ENCODE data around the gene IL17REL.

Gene IL17REL

DNA sequence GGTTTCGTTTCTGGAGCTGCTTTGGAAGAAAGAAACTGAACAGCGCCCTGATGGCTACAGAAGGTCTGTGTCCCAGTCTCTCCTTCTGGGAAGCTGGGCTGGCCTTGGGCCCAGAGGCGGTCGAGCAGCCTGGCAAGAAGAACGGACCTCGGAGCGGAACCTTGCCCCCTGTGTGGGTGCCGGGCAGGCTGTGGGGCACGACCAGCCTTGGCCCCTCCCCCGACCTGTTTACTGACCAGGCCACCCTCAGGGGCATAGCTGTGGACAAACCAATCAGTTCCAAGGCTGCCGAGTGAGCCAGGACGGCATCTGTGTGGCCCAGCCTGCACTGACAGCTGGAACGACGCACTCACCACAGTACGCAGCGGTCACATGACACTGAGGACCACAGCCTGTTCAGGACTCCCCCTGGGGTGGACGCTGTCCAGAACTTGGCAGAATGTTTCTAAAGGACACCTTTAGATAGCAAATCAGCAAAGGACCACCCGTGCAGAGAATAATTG is 44.8 kb downstream of the IL17REL start:
- no peak for DNase-seq (ENCODE audit: low read depth, low spot score)

DNA sequence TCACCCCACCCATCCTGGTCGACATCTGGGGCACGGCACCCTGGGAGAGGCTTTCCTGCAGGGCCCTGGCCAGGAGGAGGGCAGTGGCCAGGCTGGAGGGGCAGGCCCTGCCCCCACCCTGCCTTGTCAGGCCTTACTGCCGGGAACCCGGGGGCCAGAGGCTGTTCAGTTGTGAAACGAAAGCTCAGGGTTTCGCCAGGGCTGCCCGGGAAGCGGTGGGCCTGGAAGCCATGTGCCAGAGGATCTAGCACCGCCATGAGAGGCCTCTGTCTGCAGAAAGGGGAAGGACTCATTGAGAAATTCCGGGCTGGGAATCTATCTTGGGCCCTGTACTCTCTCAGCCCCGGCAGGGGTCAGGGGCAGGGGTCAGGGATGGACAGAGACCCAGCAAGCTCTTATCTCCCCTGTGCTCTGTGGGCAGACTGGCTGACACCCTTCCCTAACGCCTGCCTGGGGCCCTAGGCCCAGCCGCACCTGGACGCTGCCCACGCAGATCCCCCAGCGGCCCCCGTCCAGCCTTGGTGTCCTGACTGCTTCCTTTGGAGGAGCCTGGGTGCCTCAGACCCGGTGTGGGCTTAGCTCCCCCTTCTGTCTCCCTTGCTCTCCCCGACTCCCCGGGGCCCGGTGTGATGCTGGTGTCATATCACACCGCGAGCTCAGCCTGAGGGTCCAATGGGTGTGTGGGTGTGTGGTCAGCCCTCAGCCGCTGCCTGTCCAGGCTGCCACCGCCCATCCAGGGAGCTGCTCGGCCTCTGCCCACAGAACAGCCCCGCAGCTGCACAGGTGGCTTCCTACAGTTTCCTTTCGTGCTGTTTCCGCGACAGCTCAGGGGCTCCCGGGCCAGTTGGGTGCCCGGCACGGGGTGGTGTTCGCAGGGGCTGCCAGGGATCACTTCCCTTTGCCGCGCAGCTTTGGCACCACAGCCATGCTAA is 45.5 kb downstream of the IL17REL start:
- no peak for DNase-seq (ENCODE audit: low read depth, low spot score)

DNA sequence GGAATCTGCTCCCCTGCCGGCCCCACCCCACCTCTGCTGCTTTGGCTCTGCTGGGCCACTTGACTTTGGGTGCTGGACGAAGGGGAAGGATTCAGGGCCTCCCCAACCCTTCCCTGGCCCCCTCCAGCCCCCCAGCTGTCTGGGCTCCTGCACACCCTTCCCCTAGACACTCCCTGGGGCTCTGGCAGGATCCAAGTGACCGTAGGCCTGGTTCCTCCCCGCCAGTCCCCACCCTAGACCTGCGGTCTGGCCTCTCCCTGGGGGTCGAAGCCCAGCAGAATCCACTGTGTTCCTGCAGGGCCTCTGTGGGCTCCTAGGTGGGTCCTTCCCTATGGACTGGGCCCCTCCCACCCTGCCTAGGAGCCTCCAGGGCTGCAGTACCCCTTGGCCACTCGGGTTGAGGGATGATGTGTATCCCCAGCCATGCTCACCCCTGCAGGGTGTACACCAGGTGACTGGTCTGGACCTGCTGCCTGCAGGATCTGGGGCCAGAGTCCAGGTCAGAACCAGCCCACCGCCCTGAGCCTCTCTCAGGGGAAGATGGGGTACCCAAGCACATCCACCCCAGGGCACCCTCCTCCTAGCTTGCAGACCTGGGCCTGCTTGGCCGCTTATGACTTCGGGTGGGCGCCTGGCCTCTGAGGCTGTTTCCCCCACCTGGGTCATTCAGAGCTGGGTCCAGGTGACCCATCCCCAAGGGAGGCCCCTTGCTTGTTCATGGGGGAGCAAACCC is 46.4 kb downstream of the IL17REL start:
- DNase-seq (ENCODE audit: low read depth, low spot score) = no peak

DNA sequence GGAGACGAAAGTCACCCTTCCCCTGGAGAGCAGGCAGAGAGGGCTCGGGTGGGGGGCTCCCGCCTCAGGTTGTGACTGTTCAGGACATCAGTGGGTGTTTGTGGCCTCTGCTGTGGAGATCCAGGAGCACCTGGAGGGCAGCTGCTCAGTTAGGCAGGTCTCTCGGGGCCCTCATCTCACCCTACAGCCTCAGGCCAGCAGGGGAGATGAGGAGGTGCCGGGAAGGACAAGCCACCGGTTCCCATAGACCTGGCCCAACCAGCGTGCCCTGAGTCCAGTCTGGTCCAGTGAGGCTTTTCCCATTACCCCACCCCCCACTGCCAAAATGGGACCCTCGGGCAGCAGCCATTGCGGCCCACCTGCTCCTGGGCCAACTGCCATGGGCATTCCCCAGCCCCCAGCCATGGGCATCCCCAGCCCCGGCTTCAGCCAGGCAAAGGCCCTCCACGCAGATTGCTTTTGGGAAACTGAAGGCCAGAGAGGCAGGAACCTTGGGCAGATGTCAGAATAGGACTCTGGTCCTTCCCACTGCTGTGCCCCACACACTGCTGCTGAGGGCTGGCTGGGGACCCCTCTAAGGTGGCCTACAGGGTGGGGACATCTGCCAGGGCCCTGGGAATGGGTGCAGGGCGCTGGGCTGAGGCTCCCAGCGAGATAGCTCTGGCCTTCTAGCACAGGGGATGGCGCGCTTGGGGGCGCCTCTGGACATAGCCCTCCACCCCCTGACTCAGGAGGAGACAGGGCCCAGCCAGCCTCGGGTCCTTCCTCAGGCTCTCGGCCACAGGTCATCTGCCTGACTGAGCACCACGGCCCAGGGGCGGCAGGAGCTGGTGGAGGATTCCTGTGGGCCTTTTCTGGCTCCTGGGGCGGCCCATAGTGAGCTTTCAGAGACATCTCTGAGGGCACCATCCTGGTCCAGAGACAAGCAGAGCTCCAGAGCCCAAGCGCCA is 47.2 kb downstream of the IL17REL start:
- no peak for DNase-seq (ENCODE audit: low read depth, low spot score)

DNA sequence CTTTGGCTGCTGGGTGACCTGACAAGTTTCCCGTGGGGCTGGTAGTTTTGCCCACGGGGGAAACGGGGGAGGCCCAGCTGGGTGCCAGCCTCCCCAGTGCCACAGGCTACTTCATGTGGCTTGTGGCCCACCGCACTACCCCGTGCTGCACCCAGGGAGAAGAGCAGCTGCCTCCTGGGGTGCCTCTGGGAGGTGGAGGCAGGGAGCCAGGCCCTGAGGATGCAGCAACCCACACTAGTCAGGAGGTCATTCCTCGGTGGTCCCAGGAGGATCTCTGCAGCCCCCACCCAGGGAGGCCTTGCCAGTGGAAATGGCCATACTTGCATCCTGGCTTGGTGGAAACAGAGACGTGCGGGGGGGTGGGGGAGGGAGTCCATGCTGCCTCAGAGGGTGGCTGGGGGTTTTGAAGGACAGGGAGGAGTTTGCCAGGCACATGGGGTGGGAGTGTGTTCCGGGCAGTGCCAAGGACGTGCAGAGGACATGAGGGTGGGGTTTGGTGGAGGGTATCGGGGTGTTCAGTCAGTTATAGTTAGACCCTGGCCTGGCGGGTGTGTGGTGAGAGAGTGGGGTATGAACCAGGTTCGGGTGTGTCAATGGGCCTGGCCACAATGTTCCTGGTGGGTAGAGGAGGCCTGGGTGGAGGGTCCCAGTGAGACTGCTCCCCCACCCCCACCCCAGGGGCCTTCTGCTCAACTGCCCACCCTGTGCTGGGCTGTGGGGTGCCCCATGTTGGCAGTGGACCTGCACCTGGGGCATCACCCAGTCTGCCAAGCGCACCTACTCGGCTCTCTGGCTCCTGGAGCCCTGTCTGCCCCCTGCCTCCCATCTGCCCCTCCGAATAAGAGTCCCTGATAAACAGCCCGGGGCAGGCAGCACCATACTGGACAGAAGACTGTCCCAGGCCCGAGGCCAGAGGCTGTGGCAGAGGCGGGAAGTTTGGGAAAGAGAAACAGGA is 48.2 kb downstream of the IL17REL start:
- no peak for DNase-seq (ENCODE audit: low read depth, low spot score)

DNA sequence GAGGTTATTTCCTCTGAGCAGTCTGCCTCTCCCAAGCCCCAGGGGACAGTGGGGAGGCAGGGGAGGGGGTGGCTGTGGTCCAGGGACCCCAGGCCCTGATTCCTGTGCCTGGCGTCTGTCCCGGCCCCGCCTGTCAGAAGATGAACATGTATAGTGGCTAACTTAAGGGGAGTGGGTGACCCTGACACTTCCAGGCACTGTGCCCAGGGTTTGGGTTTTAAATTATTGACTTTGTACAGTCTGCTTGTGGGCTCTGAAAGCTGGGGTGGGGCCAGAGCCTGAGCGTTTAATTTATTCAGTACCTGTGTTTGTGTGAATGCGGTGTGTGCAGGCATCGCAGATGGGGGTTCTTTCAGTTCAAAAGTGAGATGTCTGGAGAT is 48.9 kb downstream of the IL17REL start:
- DNase-seq (ENCODE audit: low read depth, low spot score) = no peak

DNA sequence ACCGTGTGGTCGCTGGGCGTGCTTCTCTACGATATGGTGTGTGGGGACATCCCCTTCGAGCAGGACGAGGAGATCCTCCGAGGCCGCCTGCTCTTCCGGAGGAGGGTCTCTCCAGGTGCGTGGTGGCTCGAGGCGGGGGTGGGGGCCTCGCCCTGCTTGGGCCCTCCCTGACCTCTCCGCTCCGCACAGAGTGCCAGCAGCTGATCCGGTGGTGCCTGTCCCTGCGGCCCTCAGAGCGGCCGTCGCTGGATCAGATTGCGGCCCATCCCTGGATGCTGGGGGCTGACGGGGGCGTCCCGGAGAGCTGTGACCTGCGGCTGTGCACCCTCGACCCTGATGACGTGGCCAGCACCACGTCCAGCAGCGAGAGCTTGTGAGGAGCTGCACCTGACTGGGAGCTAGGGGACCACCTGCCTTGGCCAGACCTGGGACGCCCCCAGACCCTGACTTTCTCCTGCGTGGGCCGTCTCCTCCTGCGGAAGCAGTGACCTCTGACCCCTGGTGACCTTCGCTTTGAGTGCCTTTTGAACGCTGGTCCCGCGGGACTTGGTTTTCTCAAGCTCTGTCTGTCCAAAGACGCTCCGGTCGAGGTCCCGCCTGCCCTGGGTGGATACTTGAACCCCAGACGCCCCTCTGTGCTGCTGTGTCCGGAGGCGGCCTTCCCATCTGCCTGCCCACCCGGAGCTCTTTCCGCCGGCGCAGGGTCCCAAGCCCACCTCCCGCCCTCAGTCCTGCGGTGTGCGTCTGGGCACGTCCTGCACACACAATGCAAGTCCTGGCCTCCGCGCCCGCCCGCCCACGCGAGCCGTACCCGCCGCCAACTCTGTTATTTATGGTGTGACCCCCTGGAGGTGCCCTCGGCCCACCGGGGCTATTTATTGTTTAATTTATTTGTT is 49.6 kb downstream of the IL17REL start:
- no peak for DNase-seq (ENCODE audit: low read depth, low spot score)

DNA sequence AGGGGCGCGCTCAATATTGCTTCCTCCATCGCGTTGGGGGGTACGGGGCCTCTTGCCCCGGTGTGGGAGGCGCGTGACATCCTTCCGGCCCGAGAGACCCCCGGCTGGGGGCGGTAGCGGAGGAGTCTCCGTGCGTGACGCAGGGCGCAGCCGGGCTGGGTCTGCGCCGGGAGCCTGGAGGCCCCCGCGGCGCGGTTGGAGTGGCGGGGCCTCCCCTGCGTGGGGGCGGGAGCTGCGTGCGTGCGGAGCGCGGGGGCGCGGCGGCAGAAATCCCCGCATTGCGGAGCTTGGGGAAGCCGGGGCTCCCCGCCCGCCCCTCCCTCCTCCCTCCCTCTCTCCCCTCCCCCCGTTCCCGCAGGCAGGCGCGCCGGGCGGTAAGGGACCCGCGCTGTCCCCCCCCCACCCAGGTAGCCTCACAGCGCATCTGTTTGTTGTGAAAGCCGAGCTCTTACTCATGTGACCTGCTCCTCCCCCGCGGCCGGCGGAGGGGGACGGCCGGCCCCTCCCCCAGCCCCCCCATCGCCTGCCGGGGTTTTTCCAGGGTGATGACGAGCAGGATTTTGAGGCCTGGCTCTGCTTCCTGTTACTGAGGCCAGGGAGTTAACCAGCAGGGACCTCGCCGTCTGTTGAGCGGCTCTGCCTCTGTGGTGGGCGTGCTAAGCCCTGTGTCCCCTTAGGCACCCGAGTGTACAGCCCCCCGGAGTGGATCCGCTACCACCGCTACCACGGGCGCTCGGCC is 50.4 kb downstream of the IL17REL start:
- DNase-seq (ENCODE audit: low read depth, low spot score) = peak; percentile 79

DNA sequence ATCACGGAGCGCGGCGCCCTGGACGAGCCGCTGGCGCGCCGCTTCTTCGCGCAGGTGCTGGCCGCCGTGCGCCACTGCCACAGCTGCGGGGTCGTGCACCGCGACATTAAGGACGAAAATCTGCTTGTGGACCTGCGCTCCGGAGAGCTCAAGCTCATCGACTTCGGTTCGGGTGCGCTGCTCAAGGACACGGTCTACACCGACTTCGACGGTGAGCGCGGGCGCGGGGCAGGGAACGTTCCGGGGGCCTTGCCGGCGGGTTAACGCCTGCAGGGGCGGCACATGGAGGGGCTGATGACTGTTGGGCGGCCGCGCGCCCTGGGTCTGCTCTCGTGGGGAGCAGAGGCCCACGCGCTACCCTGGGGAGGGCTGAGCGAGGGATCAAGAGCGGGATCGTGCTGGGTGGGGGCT is 51.0 kb downstream of the IL17REL start:
- DNase-seq (ENCODE audit: low read depth, low spot score) = no peak

DNA sequence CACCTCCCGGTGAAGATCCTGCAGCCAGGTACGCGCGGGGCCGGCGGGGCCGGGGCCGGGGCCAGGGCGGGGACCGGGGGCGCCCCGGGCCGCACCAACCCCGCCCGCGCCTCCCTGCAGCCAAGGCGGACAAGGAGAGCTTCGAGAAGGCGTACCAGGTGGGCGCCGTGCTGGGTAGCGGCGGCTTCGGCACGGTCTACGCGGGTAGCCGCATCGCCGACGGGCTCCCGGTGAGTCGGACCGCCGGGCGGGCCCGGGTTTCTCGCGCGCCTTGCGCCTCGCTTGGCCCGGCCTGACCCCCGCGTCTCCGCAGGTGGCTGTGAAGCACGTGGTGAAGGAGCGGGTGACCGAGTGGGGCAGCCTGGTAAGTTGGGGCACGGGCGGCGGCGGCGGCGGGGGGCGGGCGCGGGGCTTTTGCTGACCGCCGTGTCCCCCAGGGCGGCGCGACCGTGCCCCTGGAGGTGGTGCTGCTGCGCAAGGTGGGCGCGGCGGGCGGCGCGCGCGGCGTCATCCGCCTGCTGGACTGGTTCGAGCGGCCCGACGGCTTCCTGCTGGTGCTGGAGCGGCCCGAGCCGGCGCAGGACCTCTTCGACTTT is 51.5 kb downstream of the IL17REL start:
- no peak for DNase-seq (ENCODE audit: low read depth, low spot score)

DNA sequence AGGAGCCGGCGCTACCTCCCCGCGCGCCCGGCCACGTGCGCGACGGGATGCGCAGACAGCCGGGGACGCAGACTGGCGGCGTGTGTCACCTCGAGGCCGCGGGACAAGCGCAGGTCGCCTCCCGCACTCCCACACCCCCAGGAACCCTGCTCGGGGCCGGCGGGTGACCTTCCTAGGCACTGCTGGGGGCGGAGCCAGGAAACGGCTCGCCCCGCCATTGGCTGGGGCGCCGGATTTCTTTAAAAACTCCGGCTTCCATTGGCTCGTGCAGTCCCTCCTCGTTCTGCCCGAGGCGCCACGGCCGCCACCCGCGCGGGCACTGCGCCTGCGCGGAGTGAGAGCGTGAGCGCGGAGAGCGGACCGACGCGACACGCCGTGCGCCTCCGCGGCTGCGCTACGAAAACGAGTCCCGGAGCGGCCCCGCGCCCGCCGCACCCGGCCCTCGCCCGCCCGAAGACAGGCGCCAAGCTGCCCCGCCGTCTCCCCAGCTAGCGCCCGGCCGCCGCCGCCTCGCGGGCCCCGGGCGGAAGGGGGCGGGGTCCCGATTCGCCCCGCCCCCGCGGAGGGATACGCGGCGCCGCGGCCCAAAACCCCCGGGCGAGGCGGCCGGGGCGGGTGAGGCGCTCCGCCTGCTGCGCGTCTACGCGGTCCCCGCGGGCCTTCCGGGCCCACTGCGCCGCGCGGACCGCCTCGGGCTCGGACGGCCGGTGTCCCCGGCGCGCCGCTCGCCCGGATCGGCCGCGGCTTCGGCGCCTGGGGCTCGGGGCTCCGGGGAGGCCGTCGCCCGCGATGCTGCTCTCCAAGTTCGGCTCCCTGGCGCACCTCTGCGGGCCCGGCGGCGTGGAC is 52.2 kb downstream of the IL17REL start, which contains the start of gene PIM3:
PIM3 (plus strand) TSS at position 614 of the 846 bp plus-strand sequence; CDS start at position 790, 176 bp downstream.
- DNase-seq (ENCODE audit: low read depth, low spot score) = peak; percentile 79

DNA sequence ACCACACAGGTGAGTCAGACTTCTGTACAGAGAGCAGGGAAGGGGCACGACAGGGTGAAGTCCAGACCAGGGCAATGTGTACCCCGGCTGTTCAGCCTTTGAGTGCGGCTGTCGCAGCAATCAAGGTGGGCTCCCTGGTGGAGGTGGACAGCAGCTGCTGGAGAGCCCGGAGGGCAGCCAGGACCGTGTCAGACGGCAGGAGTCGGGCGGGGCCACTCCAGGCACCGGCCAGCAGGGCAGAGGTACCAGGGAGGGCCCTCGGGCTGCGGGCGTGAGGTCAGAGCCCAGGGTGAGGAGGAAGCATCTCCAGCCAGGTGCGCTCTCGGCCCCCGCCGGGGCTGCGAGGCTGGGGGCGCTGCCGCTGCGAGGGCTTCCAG is 52.8 kb downstream of the IL17REL start:
- DNase-seq (ENCODE audit: low read depth, low spot score) = no peak

DNA sequence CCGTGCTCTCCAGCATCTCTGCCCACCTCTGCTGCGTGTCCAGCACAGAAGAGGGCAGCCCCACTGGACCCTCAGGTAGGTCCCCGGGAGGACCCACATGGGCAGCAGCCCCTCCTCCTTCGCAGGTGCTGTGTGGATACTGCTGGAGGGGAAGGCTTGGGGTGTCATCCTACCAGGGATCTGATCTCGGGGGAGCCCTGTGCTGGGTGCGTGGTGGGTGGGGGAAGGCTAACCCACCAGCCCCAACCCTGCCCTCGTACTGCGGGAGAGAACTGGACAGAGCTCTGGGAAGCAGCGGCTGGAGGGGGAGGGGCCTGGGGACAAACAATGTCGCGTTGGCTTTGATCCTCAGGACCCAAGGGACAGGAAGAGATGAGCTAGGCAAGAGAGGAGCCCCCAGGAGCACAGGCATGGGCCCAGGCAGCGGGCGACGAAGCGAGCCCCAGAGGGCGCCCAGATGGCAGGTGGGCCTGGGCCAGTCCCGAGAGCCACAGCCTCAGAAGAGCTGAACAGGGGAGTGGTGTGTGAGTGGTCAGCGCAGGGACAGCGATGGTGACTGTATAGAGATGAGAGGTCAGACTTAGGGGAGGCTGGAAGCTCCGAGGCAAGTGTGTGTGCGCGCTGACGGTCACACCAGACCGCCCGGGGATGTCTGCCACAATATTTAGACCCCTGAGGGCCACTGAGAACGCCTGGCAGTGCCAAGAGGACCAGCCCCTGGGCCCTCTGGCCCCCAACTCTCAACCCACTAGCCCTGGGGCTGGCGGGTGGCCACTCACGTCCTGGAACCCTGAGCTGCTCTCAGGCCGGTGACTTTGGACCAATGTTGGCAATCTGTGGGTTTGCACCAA is 53.4 kb downstream of the IL17REL start:
- DNase-seq (ENCODE audit: low read depth, low spot score) = no peak

DNA sequence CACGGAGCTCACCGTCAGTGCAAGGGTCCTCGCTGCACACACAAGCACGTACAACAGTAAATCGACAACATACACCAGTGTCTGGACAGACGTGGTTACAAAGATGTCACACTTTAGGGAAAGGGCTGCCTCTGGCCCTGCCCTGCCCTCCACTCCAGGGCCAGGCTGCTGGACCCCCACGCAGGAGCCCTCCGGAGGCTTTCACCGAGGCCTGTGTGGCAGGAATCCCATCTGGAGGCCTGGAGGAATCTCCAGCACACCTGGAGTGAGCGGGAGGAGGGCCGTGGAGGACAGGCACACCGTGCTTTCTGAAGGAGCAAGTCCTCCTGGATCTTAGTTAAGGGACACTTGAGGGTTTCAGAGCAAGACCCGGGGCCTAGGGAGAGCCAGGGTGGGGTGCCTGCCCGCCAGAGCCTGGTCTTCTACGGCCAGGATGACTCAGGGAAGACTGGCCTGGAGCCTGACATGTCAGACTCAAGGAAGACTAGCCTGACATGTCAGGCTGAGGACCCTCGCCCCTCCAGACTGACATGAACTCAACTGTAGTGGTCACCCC is 54.1 kb downstream of the IL17REL start:
- no peak for DNase-seq (ENCODE audit: low read depth, low spot score)

DNA sequence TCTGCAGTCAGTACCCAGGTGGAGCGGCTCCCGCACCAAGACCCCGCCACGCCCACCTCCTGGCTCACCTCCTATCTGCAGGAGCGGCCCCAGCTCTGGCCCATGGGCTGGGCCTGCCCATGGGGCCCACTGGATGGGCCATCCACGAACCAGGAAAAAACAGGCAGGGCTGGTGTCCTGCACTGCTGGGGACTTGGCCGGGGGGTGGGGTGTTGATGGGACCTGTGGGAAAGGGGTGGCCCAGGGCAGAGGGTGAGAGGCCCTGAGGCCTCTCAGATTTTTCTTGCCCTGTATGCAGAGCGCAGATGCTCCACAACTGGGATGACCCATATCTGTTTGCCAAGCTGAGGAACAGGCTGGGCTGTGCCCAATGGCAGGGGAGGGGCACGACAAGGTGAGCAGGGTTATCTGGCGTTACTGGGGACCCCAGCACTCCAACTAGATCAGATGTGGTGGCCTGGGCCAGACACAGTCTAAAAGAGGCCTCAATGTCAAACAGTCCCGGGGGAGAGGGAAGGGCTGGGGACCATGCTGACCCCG is 54.7 kb downstream of the IL17REL start:
- no peak for DNase-seq (ENCODE audit: low read depth, low spot score)
